Fibroblast of the aortic adventitia (primary cell): ENCODE measurements around the gene TMEM231. TPM values are rescaled to one million over a fixed set of nuclear protein-coding genes. Genes with fewer than 3 reads are reported as not detected.
"Not testable (repeated sequence)": the region's sequence is repeated elsewhere in the genome, so short reads cannot be mapped to it uniquely, and the experiment has no call there.

Experiments
- DNase-seq: peaks from one replicate; pipeline ENCODE4 v3.0.0-alpha.2; 2010; ENCODE audit warnings: low read depth
- H3K4me3 ChIP-seq: 2 replicates; pipeline ENCODE4 v1.5.1; 2011; ENCODE audit warnings: low read depth, mild to moderate bottlenecking, control low read depth, low read length, moderate library complexity
- CTCF ChIP-seq: IDR thresholded peaks from 2 replicates; pipeline ENCODE4 v1.5.1; 2011; ENCODE audit warnings: mild to moderate bottlenecking, low read length, control low read depth, inconsistent platforms; ENCODE audit not compliant: insufficient read depth
- total RNA-seq: library from RNA; depleted of rRNA; stranded (reverse); fragments of >200 nt; gene quantifications from 2 replicates; pipeline ENCODE4 v1.2.3, GENCODE V29; 2012; ENCODE audit warnings: low replicate concordance

TMEM231 gene
- total RNA-seq, 1 donor, result 13.9 TPM

GRCh38 chr16:75556431-75556950 is 439 bp upstream of the TMEM231 start:
- DNase-seq, result no peak
- peak overlapping the region; percentile 81 for H3K4me3 ChIP-seq
- no peak for TF ChIP-seq CTCF

GRCh38 chr16:75555213-75555706 is 792 bp downstream of the TMEM231 start:
- TF ChIP-seq CTCF, result no peak
- DNase-seq, result peak; percentile 87
- H3K4me3 ChIP-seq, result peak overlapping the region; percentile 81

- DNase-seq, result peak; percentile 33
- no peak overlapping the region for H3K4me3 ChIP-seq
- no peak for TF ChIP-seq CTCF
These were observed 3.1 kb downstream of the TMEM231 start for GRCh38 chr16:75552951-75553350.

- DNase-seq, result peak; percentile 29
- peak; percentile 50 for TF ChIP-seq CTCF
- H3K4me3 ChIP-seq, result no peak overlapping the region
These were observed 5.8 kb downstream of the TMEM231 start for GRCh38 chr16:75550211-75550662.

GRCh38 chr16:75548456-75548855 is 7.6 kb downstream of the TMEM231 start:
- DNase-seq, H3K4me3 ChIP-seq: not testable (repeated sequence)

GRCh38 chr16:75546293-75546692 is 9.8 kb downstream of the TMEM231 start:
- no peak for DNase-seq
- H3K4me3 ChIP-seq, result no peak overlapping the region
- TF ChIP-seq CTCF, result no peak

GRCh38 chr16:75545879-75546278 is 10.2 kb downstream of the TMEM231 start:
- not testable (repeated sequence) for H3K4me3 ChIP-seq, DNase-seq

GRCh38 chr16:75542462-75542861 is 13.6 kb downstream of the TMEM231 start:
- not testable (repeated sequence) for H3K4me3 ChIP-seq, DNase-seq

GRCh38 chr16:75541236-75541635 is 14.8 kb downstream of the TMEM231 start:
- TF ChIP-seq CTCF, result no peak
- DNase-seq, result no peak
- H3K4me3 ChIP-seq, result no peak overlapping the region

- DNase-seq, H3K4me3 ChIP-seq: not testable (repeated sequence)
These were observed 17.0 kb downstream of the TMEM231 start for GRCh38 chr16:75538882-75539565.
